ENCODE data around the gene EDC4. TPM values are rescaled to one million over a fixed set of nuclear protein-coding genes. Genes with fewer than 3 reads are reported as not detected.

Gene EDC4
- total and polyA plus RNA-seq, 2 of the 13 experiments (the other 11 are each of a cell fraction or from before 2014, with no cell fraction given) = 51.4 to 59.1 TPM

DNA sequence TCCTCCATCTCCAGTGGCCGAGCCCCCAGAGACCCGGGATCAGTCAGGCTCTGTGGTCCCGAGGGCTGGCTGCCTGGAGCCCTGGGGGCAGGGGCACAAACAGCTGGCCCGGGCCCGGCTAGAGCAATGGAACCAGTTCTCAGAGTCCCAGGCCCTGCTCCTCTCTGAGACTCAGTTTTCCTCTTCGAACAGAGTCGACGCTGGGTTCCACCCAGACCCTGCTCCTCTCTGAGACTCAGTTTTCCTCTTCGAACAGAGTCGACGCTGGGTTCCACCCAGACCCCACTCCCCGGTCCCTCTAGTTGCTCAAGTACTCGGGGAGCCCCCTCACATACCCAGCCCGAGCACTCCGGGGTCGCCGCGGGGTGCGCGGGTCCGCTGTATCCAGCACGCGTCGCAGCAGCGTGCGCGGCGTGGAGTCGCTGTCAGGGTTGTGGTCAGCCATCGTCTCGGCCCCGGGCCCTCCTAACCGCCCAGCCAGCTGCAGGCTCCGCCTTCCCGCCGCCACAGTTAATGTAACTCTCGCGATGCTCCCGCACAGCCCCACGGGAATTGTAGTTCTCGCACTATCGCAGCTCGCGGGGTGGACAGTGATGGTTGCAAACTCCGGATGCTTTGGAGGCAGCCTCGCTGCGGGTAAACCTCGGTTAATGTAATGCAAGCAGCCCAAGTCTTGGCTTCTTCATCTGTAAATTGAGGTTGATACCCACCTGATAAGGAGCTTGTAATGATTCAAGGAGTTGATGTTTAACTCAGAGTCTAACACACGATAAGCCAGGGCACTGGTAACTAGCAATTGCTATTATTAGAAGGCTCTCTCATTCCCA, 39.2 kb upstream of the EDC4 start (continued):
- TF ChIP-seq, protein P1, sequence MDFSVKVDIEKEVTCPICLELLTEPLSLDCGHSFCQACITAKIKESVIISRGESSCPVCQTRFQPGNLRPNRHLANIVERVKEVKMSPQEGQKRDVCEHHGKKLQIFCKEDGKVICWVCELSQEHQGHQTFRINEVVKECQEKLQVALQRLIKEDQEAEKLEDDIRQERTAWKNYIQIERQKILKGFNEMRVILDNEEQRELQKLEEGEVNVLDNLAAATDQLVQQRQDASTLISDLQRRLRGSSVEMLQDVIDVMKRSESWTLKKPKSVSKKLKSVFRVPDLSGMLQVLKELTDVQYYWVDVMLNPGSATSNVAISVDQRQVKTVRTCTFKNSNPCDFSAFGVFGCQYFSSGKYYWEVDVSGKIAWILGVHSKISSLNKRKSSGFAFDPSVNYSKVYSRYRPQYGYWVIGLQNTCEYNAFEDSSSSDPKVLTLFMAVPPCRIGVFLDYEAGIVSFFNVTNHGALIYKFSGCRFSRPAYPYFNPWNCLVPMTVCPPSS (IDR thresholded peaks at IDR 0.05) = no peak
- TF ChIP-seq, protein P2, sequence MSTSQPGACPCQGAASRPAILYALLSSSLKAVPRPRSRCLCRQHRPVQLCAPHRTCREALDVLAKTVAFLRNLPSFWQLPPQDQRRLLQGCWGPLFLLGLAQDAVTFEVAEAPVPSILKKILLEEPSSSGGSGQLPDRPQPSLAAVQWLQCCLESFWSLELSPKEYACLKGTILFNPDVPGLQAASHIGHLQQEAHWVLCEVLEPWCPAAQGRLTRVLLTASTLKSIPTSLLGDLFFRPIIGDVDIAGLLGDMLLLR (CRISPR knock-in tag; IDR thresholded peaks at IDR 0.05) = peak; percentile 82
- no peak for TF ChIP-seq HDAC6 (IDR thresholded peaks at IDR 0.05; ENCODE audit: low read depth, low read length)
- TF ChIP-seq, protein P3, sequence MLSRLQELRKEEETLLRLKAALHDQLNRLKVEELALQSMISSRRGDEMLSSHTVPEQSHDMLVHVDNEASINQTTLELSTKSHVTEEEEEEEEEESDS (CRISPR knock-in tag; IDR thresholded peaks at IDR 0.05; ENCODE audit: borderline replicate concordance) = peak; percentile 38; the same call in 1 of the 2 replicates
- TF ChIP-seq, protein P4, sequence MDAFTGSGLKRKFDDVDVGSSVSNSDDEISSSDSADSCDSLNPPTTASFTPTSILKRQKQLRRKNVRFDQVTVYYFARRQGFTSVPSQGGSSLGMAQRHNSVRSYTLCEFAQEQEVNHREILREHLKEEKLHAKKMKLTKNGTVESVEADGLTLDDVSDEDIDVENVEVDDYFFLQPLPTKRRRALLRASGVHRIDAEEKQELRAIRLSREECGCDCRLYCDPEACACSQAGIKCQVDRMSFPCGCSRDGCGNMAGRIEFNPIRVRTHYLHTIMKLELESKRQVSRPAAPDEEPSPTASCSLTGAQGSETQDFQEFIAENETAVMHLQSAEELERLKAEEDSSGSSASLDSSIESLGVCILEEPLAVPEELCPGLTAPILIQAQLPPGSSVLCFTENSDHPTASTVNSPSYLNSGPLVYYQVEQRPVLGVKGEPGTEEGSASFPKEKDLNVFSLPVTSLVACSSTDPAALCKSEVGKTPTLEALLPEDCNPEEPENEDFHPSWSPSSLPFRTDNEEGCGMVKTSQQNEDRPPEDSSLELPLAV (CRISPR knock-in tag; conservative IDR thresholded peaks at IDR 0.05; ENCODE audit: low read depth) = no peak
- TF ChIP-seq, protein P5, sequence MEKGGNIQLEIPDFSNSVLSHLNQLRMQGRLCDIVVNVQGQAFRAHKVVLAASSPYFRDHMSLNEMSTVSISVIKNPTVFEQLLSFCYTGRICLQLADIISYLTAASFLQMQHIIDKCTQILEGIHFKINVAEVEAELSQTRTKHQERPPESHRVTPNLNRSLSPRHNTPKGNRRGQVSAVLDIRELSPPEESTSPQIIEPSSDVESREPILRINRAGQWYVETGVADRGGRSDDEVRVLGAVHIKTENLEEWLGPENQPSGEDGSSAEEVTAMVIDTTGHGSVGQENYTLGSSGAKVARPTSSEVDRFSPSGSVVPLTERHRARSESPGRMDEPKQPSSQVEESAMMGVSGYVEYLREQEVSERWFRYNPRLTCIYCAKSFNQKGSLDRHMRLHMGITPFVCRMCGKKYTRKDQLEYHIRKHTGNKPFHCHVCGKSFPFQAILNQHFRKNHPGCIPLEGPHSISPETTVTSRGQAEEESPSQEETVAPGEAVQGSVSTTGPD (CRISPR knock-in tag; IDR thresholded peaks at IDR 0.05) = no peak
- TF ChIP-seq ZNF180 (CRISPR knock-in tag; IDR thresholded peaks at IDR 0.05; ENCODE audit: borderline replicate concordance, low read depth) = 0 out of 2 replicates have a peak, but pooled peaks have one; percentile 86
- no peak; the same call in 1 of the 2 replicates for TF ChIP-seq ZNF317 (CRISPR knock-in tag; IDR thresholded peaks at IDR 0.05)
- peak; percentile 67; the same call in 1 of the 2 replicates for TF ChIP-seq ZNF329 (CRISPR knock-in tag; IDR thresholded peaks at IDR 0.05; ENCODE audit: low read depth)
- peak; percentile 34; the same call in 1 of the 2 replicates for TF ChIP-seq FOSL1 (CRISPR knock-in tag; IDR thresholded peaks at IDR 0.05; ENCODE audit: borderline replicate concordance)
- peak; percentile 46; the same call in 1 of the 2 replicates for TF ChIP-seq MED13 (CRISPR knock-in tag; IDR thresholded peaks at IDR 0.05)
- no peak for TF ChIP-seq ZNF552 (CRISPR knock-in tag; IDR thresholded peaks at IDR 0.05; ENCODE audit: borderline replicate concordance)
- peak; percentile 88; the same call in 1 of the 2 replicates for TF ChIP-seq MYC (CRISPR knock-in tag; IDR thresholded peaks at IDR 0.05; ENCODE audit: borderline replicate concordance)
- no peak for TF ChIP-seq SMC3 (IDR thresholded peaks at IDR 0.05; ENCODE audit: low read length)
